ENCODE data around the gene BLOC1S3. TPM values are rescaled to one million over a fixed set of nuclear protein-coding genes. Genes with fewer than 3 reads are reported as not detected.

Gene BLOC1S3, protein sequence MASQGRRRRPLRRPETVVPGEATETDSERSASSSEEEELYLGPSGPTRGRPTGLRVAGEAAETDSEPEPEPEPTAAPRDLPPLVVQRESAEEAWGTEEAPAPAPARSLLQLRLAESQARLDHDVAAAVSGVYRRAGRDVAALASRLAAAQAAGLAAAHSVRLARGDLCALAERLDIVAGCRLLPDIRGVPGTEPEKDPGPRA
- 1.1 and 2.0 TPM in 2 replicates for total RNA-seq (ENCODE audit: low replicate concordance)

DNA sequence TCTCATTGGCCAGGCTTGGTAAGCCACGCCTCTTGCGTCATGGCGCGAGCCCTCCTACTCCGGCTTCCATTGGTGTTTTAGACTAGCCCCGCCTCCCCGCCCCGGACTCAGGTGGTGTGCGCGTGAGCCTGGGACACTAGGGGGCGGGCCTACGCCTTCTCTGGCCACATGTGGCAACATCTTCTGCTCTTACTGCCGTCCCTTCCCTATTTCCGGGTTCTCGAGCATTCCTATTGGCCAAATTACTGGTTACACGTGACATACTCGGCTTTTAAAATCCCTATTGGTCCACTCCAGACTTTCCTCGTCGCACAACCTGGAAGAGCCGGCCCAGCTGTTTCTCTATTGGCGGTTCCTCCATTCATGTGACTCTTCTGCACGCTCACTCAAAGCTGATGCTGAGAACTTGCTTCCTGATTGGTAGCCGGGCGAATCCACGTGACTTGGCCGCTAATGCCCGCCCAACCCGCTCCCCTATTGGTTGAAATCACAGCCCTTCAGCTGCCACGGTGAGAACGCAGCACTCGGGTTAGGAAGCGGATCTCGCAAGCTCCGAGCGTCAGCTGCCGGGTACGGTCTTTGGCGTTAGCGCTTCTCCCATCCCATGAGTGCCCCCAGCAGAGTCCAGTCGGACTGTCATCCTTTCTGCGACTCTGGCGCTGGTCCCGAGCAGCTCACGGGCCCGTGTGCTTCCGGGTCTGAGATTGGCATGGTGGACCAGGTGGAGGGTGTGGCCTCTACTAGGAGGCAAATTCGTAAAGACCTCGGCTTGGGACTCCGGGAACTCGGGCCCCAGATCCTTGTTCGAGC is at the start of gene BLOC1S3:
BLOC1S3 (plus strand) TSS at position 523 of the 810 bp plus-strand sequence. CDS start 513 bp downstream, outside the sequence.

GRCh38 chr19:45160870-45161737 is 17.5 kb upstream of the BLOC1S3 start, which contains the start of gene NKPD1:
Gene NKPD1 (minus strand): TSS chr19:45160982. CDS start chr19:45160150, 832 bp downstream.

DNA sequence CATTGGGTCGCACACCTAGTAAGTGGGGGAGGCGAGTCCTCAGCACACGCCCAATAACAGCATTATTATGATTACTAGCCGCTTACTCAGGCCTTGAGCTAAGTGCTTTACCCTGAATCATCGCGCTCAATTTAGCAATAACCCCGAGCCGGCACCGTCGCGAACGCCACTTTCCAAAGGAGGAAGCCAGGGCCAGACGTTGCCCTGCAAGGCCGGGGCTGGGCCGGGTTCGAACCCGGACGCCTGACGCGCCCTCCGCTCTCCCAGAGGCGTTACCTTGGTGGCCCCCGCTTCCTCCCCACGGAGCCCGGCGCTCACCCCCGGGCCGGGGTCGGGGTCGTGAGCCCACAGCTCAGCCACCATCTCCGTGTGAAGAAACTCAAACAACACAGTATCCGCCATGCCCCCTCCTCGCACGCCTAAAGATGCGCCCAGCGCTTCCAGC is 745 bp upstream of the BLOC1S3 start, which contains the start of gene TRAPPC6A:
TRAPPC6A (minus strand) TSS at position 421 of the 445 bp plus-strand sequence; CDS start at position 402, 19 bp downstream.

Other genes with a start within 250 kb of the BLOC1S3 start
- gene APOC4, start 236.5 kb upstream of the BLOC1S3 start, total RNA-seq (ENCODE audit: low replicate concordance) = not detected in 2 replicates
- gene APOC2, start 232.7 kb upstream of the BLOC1S3 start, total RNA-seq (ENCODE audit: low replicate concordance) = not detected in 2 replicates
- gene CLPTM1, start 223.4 kb upstream of the BLOC1S3 start, total RNA-seq (ENCODE audit: low replicate concordance) = 28.5 and 28.9 TPM in 2 replicates
- 4.8 and 5.0 TPM in 2 replicates for gene RELB, start 177.3 kb upstream of the BLOC1S3 start, total RNA-seq (ENCODE audit: low replicate concordance)
- 10.7 and 18.5 TPM in 2 replicates for gene CLASRP, start 139.7 kb upstream of the BLOC1S3 start, total RNA-seq (ENCODE audit: low replicate concordance)
- gene ZNF296, start 102.3 kb upstream of the BLOC1S3 start, total RNA-seq (ENCODE audit: low replicate concordance) = not detected in 2 replicates
- gene GEMIN7, start 99.5 kb upstream of the BLOC1S3 start, total RNA-seq (ENCODE audit: low replicate concordance) = 7.7 and 16.5 TPM in 2 replicates
- gene PPP1R37, start 85.6 kb upstream of the BLOC1S3 start, total RNA-seq (ENCODE audit: low replicate concordance) = 19.8 and 24.1 TPM in 2 replicates
- gene NKPD1, start 17.8 kb upstream of the BLOC1S3 start, total RNA-seq (ENCODE audit: low replicate concordance) = 0.08 and 0.23 TPM in 2 replicates
- 11.7 and 18.0 TPM in 2 replicates for gene TRAPPC6A, start 547 bp upstream of the BLOC1S3 start, total RNA-seq (ENCODE audit: low replicate concordance)
- under 0.01 TPM in 1 of 2 replicates, not detected in the other for gene EXOC3L2, start 66.6 kb downstream of the BLOC1S3 start, total RNA-seq (ENCODE audit: low replicate concordance)
- gene MARK4, start 72.5 kb downstream of the BLOC1S3 start, total RNA-seq (ENCODE audit: low replicate concordance) = 9.1 and 12.3 TPM in 2 replicates
- not detected in 2 replicates for gene CKM, start 144.1 kb downstream of the BLOC1S3 start, total RNA-seq (ENCODE audit: low replicate concordance)
- 0.23 TPM in 1 of 2 replicates, not detected in the other for gene KLC3, start 162.0 kb downstream of the BLOC1S3 start, total RNA-seq (ENCODE audit: low replicate concordance)
- gene ERCC2, start 191.8 kb downstream of the BLOC1S3 start, total RNA-seq (ENCODE audit: low replicate concordance) = 20.2 and 21.0 TPM in 2 replicates
- 2.3 and 9.7 TPM in 2 replicates for gene PPP1R13L, start 226.3 kb downstream of the BLOC1S3 start, total RNA-seq (ENCODE audit: low replicate concordance)
- gene POLR1G, start 227.9 kb downstream of the BLOC1S3 start, total RNA-seq (ENCODE audit: low replicate concordance) = 2.8 and 7.7 TPM in 2 replicates
- 27.5 and 94.3 TPM in 2 replicates for gene ERCC1, start 245.1 kb downstream of the BLOC1S3 start, total RNA-seq (ENCODE audit: low replicate concordance)

All from smooth muscle cell of the coronary artery (primary cell).